GM06990 (cell line): ENCODE measurements around the gene AHRR.

Experiments used
- DNase-seq: peaks from one replicate; pipeline ENCODE4 v3.0.0-alpha.2; 2011; ENCODE audit not compliant: insufficient read length; ENCODE audit errors: extremely low read depth
- H3K27me3 ChIP-seq: replicated peaks from 2 replicates; pipeline ENCODE4 v1.6.0; 2011; ENCODE audit warnings: low read length; ENCODE audit not compliant: control insufficient read depth, insufficient read depth
- H3K36me3 ChIP-seq: 2 replicates; pipeline ENCODE4 v1.5.1; 2011; ENCODE audit warnings: low read length; ENCODE audit not compliant: control insufficient read depth, insufficient read depth
- H3K4me3 ChIP-seq: replicated peaks from 2 replicates; pipeline ENCODE4 v1.5.1; 2011; ENCODE audit warnings: low read depth, mild to moderate bottlenecking, control low read depth, low read length
- TF ChIP-seq, protein P1 (sequence below): IDR thresholded peaks from 2 replicates; pipeline ENCODE4 v1.5.1; 2011; ENCODE audit warnings: low read length, control low read depth, mild to moderate bottlenecking, inconsistent platforms; ENCODE audit not compliant: insufficient read depth, poor library complexity, severe bottlenecking

AHRR gene

DNA sequence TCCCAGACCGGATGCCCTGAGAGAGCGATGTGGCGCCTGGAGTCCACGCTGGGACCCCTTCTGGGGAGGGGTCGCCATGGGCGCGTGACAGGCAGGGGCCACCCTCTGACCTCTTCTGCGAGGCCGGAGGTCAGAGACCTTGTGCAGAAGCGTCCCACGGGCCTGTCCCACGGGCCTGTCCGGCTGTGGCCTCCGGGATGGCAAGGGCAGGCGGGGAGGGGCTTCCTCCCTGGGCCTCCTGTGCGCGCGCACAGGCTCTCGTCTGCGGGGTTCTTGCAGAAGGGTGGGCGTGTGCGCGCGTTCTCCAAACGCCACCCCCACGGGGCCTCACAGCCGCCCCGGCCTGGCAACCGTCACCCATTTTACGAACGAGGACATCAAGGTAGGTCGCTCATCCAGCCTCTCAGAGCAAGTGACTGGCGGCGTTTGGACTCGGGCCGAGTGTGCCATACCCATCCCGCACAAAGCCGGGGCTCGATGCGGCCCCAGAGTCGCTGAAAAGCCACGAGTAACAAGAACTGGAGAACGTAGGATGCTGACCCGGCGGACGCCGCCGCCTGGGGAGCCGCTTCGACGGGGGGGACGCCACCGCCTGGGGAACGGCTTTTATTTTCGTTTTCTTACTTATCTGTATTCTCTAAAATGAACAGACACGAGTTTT is 897 bp downstream of the AHRR start:
- peaks cover 8% of the 10 kb centered on the region for H3K36me3 ChIP-seq
- DNase-seq = peak; percentile 79
- TF ChIP-seq, protein P1, sequence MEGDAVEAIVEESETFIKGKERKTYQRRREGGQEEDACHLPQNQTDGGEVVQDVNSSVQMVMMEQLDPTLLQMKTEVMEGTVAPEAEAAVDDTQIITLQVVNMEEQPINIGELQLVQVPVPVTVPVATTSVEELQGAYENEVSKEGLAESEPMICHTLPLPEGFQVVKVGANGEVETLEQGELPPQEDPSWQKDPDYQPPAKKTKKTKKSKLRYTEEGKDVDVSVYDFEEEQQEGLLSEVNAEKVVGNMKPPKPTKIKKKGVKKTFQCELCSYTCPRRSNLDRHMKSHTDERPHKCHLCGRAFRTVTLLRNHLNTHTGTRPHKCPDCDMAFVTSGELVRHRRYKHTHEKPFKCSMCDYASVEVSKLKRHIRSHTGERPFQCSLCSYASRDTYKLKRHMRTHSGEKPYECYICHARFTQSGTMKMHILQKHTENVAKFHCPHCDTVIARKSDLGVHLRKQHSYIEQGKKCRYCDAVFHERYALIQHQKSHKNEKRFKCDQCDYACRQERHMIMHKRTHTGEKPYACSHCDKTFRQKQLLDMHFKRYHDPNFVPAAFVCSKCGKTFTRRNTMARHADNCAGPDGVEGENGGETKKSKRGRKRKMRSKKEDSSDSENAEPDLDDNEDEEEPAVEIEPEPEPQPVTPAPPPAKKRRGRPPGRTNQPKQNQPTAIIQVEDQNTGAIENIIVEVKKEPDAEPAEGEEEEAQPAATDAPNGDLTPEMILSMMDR = no peak
- no peaks in the 10 kb centered on the region for H3K27me3 ChIP-seq
- peak overlapping the region; percentile 79 for H3K4me3 ChIP-seq

DNA sequence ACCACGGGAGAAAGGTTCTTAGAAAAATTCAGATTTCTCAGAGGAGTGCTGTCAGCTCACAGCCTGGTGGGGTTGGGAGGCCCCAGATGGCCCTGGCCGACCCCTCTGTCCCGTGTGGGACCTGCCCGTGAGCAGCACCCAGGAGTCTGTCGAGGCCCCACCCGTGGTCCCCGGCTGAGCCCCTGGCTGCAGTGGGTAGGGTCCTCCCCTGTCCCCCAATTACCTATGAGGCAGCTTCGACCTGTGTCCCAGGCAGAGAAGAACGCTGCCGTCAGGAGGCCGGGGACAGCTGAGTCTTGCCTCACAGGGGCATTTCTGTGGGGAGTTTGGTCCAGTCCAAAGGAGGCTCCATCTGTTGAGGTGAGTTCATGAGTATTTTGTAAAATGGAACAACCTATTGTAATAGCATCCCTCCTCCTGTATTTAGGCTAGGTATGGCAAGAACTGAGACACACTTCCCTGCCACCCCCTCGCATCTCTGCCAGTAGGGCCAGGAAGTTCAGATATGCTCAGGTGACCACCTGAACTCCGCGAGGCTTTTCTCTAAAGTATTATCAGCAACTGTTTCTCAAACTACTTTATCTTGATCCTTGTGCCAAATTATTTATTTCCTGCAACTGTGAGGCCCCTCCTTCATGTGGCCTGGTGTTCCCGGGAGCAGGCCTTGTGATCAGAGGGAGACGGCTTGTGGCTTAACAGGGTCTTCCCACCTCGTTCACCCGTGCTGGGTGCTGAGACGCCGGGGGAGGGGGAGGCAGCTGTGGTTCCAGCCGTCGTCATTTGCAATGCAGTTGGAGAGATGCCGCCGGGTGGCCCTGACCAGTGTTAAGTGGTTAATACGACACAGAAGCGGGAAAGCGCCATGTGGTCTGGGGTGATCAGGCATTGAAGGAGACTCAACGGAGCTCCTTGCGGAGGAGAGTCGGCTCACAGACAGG is 1.7 kb downstream of the AHRR start:
- no peaks in the 10 kb centered on the region for H3K27me3 ChIP-seq
- no peak for DNase-seq
- TF ChIP-seq, protein P1 = no peak
- H3K36me3 ChIP-seq = peaks cover 8% of the 10 kb centered on the region
- H3K4me3 ChIP-seq = peak overlapping the region; percentile 79

DNA sequence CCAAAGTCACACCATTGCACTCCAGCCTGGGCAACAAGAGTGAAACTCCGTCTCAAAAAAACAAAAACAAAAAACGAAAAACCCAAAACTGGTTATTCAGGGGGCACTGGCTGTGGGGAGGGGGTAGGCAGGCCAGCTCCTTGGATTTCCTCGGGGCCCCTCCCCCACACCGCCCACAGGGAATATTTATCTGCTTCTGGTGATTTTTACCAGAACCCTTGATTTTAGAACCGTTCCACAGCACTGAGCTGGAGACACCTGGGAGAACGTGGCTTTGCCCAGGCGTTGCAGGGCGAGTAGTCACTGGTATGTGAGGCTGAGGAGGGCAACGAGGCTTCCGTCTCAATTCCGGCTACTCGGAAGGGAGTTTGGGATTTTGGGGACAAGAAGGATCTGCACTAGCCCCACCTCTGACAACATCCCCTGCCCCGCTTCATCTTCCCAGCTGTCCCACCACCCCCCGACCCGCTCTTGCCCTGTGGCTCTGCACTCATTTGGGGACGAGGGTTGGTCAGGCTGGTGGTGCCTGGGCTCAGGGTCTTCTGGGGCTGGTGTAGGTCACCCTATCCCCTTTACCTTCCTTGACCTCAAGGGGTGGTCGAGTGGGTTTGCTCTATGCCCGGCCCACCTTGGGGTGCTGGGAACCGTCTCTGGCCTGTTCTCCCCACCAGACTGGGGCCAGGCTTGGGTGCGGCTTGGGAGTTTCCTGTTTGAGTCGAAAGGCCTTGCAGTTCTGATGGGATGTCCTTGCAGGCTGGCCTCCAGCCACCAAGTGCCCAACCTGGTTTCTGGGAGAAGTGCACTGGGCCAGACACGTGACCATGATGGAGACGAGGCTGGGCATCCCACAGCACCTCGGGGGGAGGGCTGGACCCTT is 3.5 kb downstream of the AHRR start:
- no peak overlapping the region for H3K4me3 ChIP-seq
- TF ChIP-seq, protein P1 = no peak
- DNase-seq = no peak
- H3K27me3 ChIP-seq = no peaks in the 10 kb centered on the region
- peaks cover 8% of the 10 kb centered on the region for H3K36me3 ChIP-seq

DNA sequence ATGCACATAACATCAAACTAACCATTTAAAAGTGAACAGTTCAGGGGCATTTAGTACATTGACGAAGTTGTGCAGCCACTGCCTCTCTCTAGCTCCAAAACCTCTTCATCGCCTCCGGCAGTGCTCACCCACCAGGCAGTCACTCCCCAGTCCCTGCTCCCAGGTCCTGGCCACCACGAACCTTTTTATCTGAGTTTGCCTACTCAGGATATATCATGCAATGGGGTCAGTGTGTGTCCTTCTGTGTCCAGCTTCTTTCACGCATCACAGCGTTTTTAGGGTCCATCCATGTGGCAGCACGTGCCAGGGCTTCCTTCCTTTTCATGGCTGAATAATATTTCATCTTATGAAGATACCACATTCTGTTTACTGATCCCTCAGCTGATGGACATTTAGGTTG is 4.6 kb downstream of the AHRR start:
- Histone ChIP-seq H3K36me3 (peaks cover 8% of the 10 kb centered on the region), H3K27me3 (no peaks in the 10 kb centered on the region), H3K4me3 (no peak overlapping the region)
- TF ChIP-seq, protein P1 = no peak
- no peak for DNase-seq

DNA sequence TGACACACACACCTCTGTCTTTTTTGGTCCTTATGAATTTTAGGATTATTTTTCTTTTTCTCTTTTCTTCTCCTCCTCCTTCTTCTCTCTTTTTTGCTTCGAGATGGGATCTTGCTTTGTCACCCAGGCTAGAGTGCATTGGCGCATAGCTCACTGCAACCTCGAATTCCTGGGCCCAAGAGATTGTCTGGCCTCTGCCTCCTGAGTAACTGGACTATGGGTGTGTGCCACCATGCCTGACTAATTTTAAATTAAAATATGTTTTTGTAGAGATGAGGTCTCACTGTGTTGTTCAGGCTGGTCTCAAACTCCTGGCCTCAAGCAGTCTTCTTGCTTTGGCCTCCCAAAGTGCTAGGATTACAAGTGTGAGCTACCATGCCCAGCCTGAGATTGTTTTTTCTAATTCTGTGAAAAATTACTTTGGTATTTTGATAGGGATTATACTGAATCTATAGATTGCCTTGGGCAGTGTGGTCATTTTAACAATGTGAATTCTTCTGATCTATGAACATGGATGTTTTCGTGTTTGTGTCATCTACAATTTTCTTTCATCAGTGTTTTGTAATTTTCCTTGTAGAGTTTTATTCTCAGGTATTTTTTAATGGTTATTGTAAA is 7.7 kb downstream of the AHRR start:
- Histone ChIP-seq H3K4me3 (no peak overlapping the region), H3K27me3 (no peaks in the 10 kb centered on the region), H3K36me3 (peaks cover 2% of the 10 kb centered on the region)
- TF ChIP-seq, protein P1 = no peak
- DNase-seq = no peak
